HG03378 (cell line): ENCODE measurements around the gene PXN.
A peak's percentile ranks its signal among the peaks of the same experiment; 100 is the strongest.
"Not testable (repeated sequence)": the region's sequence is repeated elsewhere in the genome, so short reads cannot be mapped to it uniquely, and the experiment has no call there.

ENCODE experiments used
- ATAC-seq: cut with Tn5 transposase; IDR thresholded peaks from one replicate; pipeline ENCODE4 v1.9.1; 2021; ENCODE audit warnings: mild to moderate bottlenecking, moderate library complexity; ENCODE audit not compliant: unreplicated experiment

Gene PXN

DNA sequence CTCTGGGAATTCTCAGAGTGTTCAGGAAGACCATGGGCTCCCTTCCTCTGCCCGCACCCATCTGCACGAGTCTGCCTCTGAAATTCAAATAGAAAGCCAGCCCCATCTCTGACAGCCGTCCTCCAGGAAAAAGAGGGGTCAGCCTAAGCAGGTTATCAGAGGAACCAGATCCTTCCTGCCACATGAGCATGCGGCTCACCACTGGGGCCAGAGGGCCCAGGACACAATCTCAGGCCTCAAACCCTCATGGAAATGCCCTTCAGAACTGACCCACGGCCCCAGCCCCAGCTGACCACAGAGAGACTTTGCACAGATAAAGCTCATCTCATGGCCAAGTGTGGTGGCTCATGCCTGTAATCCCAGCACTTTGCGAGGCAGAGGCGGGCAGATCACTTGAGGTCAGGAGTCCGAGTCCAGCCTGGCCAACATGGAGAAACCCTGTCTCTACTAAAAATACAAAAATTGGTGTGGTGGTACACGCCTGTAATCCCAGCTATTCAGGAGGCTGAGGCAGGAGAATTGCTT is 23.2 kb downstream of the PXN start:
- ATAC-seq = no peak

DNA sequence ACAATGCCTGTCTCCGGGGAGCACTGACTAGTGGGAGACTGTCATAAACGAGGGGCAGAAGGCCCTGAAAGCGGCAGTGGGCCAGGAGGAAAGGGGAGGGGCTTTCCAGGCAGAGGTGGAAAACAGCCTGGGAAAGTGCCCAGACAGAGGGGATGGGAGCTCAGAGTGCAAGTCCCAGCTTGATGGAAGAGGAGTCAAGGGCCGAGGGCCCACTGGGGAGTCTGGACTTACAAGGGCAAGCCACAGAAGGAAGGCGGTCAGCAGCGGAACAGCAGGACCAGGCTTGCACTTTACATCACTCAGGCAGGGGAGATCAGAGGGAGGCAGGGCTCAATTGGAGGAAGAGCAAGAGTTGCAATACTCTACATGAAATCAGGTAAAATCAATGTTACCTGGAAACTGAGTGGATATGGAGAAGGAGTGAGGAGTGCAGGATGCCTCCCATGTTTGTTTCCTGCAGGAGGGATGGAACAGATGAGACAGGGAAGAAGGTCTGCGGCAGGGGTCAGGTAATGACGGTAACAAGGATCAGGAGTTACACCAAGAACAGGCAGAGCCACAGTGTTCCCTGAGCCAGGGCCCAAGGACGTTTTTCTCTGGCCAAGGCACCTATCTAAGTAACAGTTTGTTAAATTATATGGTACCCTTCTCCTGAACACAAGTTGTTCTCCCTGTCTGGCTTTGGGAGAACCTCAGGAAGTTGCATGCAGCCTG is 23.8 kb downstream of the PXN start:
- ATAC-seq = no peak

DNA sequence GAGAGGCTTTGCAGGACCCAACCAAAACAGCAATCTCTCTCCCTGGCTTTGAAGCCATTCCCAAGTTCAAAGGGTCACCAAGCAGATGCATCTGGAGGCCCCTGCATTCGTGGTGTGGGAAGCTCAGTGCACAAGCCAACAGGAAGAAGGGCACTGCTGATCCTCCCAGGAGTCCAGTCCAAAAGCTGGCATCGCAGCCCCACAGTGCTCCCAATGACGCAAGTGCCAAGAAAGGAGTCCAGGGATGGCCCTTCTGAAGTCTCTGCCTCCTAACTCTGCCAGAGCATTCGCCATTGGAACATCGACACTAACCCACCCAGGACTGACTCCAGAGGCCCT is 25.1 kb downstream of the PXN start:
- no peak for ATAC-seq

DNA sequence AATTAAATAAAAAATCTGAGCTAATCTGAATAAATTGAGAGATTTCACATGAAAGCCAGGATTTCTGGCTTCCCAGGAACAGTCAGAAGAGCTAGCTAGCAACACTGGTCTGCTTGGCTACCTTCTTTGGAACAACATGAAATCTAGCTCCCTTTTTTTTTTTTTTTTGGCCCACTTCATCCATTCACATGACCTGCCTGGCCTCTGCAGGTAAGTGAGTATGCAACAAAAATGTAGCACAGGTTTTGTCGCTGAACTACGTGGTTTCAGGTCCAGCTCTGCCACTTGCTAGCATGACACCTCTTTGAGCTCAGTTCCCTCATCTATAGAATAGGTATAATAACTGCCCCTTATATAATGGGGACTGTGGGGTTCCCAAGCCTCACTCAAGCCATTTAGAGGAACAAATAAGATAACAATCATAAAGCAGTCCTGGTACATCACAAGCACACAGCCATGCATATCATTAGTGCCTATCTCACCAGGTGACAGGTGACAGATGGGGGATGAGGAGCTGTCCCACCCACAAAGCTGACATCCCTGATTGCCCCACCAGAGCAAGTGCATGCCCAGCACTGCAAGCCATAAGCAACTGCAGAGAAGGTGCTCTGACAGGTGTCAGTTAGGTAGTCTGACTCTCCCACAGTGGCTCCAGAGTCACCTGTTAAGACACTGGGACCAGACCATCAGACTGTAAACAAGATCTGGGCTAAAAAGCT is 25.6 kb downstream of the PXN start:
- no peak for ATAC-seq

DNA sequence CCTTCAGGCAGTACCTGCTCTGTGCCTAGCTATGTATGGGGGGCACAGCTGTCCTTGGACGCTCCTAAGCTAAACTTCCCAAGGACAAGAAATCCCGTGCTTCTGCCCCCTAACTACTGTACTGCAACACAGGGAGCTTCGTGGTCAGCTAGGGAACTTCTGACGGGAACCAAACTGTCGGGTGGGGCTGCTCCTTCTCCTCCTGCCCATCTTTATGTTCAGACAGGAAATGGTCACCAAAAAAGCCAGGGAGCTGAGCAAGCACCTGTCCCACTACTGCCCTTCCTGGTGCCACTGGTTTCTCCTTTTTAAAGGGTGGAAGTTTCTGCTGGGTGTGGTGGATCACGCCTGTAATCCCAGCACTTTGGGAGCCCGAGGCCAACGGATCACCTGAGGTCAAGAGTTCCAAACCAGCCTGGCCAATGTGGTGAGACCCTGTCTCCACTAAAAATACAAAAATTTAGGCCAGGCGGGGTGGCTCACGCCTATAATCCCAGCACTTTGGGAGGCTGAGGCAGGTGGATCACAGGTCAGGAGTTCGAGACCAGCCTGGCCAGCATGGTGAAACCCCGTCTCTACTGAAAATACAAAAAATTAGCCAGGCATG is 26.6 kb downstream of the PXN start:
- ATAC-seq = no peak

DNA sequence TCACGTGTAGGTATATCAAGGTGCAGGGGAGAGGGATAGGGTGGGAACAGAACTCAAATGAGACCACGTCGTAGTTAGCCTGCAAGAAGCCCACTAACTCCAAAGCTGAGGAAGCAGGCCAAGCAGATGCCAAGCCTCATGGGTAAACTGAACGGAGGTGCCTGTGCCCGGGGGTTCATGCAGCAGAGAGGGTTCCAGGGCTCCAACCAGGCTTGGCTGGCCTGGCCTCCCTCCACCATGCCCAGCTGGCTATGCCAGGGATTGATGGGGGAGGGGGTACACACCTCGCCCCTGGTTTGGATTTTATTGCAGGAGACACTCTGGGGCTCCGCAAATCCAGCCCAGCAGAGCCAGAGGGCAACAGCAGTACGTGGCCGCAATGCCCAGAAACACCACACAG is 27.3 kb downstream of the PXN start:
- ATAC-seq = no peak

DNA sequence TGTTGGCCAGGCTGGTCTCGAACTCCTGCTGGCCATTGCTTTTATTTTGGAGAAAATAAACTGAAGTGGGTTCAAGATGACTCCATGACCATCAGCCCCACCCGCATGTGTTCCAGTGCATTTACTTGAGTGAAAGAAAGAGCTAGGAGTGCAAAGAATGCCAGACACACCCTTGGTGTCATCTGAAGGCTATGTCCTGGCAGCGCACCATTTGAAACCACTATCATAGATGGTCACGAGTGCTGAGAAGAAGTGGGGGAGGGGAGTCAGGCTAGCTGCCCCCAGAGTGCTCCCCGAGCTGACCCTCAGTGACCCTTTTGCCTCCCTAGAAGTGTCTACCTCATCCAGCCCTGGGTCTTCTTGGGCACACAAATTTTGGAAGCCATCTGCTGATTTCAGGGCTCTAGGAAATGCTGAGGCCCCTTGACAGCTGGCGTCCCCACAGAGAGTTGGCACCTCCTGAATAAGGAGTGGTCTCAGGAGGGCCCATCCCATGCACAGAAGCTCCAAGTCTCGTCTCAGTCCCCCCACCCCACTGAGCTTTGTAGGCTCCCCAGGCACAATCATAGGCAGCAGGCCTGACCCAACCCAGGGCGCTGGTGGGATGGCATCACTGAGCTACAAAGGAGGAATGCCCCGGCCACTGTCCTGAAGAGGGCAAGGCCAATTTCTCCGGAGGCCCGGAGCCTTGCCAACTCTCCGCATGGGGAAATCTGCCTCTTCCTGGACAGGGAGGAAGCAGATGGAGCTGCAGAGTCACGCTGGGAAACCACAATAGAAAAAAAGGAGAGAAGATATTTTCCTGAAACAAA is 28.0 kb downstream of the PXN start:
- no peak for ATAC-seq

DNA sequence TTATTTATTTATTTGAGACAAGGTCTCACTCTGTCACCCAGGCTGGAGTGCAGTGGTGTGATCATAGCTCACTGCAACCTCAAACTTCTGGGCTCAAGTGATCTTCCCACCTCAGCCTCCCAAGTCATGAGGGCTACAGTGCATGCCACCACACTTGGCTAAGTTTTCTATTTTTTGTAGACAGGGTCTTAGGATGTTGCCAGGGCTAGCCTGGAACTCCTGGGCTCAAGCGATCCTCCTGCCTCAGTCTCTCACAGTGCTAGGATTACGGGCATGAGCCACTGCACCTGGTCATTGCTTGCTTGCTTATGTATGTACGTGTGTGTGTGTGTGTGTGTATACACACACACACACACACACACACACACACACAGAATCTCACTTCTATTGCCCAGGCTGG is 28.7 kb downstream of the PXN start:
- not testable (repeated sequence) for ATAC-seq

DNA sequence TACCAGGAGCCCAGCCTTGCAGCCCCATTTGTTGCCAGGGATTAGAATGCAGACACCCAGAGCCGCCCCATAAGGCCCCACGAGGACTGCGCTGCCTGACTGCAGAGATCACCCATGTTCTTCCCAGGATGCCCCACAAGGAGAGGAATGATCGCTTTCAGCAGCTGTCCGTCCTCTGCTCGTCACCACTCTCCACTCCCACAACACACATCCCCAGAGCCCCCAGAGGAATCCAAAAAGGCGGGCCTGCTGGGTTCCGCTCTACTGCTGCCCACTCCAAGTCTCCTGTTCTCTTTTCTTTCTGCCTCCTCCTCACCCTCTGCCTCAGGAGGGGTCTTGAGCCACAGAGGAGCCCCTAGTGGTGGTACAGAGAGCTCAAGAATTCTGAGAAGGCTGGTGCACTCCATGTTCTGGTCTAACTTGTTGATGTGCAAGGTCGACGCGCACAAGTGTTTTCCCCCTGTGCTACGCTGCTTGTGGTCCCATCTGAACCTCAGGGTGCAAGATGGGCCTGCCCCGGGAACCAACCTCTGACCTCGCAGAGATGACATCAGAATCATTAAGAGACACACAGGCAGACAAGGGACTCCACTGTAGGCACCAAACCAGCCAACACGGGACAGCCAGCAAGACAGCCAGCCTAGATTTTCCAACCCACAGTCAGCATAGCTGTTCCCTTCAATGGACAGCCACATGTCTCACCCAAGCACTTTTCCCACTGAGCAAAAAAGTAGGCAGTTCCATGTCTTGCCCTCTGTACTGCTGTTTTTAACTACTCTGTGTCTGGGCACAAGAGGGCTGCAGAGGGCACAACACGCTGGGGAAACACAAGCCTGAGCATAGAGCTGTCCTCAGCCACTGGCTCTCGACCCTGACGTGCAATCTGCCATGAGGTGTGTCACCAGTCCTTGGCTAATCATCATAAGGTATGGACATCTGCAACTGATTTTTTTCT is 29.9 kb downstream of the PXN start:
- ATAC-seq = no peak

DNA sequence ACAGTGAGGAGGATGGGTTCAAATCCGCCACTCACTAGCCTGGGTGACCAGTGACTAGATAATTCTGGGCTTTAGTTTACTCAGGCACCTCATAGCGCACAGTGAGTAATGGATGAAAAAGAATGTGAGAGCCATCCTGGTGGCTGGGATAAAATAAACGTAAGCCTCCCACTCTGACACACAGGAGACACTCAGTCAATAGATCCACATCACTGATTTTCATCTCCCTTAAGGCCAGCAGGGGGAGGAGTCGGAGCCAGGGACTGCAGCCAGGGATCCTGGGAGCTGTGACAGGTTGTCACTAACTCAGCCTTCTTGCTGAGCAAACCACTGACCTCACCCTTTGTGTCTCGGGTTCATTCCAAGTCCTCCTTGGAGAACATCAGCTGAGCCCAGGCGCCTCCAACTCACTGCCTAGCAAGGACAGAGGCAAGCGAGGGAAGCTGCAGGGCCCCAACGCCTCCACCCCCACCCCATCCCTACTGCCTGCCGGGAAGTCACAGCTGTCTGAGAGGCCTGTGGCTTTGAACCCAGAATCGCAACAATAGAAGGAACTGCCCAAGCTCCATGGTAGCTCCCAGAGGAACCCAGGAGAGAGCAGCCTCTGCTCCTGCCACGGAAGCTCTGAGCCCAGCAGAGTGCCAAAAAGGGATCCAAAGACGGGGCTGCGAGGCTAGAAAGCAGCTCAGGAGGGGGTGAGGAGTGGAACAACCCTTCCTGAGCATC is 30.7 kb downstream of the PXN start:
- no peak for ATAC-seq

DNA sequence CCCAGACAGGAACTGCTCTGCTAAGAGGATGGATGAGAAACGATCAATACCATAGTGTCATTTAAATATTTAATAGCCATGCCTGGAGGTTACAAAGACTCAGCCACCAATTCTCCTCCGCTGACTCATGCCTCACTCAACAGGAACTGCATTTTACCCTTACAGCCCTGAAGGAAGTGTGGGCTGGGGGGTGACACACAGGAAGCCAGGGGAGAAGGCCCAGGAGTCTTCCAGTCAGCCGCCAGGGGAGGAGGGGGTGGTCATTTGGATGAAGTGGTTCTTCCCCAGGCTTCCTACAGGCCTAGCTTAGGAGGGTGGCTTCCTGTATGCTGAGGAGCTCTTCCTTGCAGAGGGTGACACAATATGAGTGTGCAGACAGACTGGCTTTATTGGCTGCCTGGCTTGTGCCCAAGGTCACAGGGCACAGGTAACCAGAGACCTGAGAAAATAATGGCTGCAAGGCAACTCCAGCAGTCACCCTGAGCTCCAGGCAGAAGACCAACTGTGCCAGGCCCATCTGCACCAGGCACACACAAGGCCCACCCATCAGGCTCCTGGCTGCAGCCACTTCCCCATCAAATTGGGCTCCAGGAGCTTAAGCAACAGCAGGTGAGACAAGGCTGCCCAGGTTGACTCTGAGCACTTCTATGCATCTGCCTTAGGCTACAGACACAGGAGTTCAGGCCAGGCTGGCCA is 34.1 kb downstream of the PXN start:
- no peak for ATAC-seq

DNA sequence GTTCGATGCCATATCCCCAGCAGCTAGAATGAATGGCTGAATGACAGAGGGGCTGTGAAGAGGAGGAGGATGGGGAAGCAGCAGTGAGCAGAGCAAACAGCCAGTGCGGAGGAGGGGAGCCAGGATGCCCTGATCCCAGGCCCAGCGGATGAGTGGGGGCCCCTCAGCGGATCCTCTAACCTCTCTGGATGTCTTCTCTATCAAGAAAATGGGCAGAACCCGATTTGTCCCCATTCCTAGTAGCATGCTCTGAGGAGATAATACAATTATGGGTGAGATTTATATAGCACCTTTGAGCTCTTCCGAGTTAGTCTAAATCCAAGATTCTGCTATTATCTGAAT is 34.6 kb downstream of the PXN start:
- ATAC-seq = no peak

DNA sequence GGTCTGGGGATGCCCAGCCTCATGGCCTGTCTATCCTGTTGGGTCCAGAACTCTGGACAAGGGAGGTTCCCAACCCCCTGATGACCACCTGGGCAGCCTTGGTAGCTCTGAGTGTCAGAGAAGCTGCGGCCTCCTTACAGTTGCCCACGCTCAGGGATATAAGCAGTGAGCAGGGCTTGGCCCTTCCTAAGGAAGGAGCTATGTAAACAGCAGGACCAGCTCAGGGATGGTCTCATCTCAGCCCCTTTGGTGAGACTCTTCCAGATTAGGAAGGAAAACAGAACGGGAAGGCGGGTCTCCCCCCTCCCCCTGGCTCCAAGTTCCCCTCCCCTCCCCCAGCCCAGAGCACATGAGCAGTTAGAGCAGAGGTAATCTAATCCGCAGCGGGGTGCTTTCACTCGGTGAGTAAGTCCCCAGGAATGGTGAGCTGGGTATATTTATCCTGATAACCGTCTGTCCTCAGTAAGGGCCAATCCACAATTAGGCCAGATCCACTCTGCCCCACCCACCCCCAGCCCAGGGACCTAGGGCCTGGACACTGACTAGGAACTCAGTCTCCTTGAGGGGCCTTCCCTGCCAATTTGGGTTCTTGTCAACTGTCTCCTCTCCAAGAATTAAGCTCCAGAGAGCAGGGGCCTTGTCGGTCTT is 35.1 kb downstream of the PXN start:
- ATAC-seq = no peak

DNA sequence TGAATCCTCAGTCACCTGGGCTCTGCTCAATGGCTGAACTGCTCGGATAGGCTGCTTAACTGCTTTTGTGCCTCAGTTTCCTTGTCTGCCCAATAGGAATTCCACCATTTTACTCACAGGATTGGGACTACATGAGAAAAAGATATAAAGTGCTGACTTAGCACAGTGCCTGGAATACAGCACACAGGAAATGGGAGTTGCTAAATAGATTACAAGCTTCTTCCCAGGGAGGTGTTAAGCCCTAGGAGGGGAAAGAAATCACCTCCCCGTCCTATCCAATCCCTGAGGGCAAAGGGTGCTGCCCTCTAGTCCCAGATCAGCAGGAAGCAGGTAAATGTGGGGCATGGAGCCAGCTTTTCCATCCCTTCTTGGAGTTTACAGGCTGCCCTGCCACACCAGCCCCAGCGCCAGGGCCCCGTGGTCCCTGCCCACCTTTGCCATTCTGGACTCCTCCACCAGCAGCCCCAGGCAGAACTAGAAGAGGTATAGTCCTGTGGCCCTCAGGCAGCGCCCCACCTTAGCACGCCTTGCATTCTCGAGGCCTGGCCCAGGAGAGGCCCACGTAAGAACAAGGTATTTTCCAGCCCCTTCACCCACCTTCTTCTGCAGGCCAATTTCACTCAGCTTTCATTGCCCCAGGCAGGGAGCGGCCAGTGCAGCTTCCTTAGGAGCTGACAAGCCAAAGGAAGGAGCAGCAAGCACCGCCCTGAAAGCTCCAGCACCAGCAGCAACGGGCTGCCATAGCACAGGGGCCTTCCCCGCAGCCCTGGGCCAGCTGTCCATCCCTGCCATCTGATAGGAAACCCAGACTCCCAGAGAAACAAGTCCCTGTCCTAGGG is 35.8 kb downstream of the PXN start:
- no peak for ATAC-seq

DNA sequence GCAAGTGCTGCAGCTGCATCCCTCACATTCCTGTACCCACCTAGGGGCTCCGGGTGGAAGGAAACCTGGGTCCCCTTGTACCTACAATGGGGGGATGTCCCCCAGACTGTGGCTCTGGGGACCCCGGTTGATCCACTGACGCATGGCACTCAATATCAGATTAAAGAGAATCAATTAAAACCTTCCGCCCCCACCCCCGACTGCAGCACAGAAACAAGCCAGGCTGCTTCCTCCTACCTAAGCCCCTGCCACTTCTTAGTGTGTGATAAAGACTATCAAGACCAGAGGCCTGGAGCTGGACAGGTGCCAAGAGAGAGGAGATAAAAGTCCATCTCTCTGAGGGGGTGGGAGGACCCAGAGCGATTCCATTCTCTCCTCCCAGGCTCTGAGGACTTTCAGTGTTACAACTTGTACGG is 36.5 kb downstream of the PXN start:
- no peak for ATAC-seq

DNA sequence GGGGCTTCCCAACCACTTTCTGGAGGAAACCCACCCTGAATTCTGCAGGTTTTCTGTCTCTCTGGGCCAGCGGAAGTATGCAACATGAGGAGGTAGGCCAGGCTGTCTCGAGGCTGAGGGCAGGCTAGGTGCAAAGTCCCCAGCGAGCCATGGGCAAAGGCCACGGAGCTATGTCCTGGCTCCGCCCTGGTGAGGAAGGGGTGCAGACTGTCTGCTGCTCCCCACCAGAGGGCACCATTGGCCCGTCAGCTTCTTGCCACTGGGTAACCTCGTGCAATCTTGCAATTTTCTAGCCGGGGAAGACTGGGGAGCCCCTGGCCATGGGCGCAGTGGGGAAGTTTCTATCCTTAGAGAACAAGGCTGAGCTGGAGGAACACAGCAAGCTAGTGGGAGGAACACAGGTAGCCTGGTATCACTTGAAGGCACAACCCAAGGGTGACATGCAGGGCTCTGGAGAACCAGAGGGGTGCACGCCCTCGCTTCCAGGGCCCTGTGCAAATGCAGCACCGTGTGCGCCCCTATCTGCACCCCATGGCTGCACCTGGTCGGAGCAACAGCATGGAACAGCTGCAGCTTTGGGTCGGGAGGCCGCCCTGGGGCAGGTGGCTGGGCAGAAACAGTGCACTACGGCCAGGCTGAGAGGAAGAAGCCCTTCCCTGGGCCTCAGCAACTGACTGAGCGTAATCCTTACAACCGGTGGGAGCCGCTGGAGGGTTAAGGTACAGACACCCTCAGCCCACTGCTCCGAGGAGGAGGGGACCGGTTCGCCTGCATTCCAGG is 37.0 kb downstream of the PXN start:
- ATAC-seq = peak; percentile 65

DNA sequence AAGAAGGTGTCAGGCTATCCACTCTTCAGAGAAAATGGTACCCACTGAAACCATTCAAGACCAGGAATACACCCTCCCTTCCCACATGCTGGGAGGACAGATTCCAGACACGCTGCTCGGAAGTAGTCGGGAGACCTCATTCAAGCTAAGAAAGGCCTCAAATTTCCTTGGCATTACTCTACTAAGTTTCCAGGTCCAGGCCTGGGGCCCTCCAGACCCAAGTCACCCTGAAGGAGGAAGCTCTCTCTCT is 37.6 kb downstream of the PXN start:
- ATAC-seq = no peak
